Measurements from ENCODE around the gene ZNF423.

The ZNF423 gene

GRCh38 chr16:49620158-49620868, 235.6 kb downstream of the ZNF423 start:
- DNase-seq (ENCODE audit: extremely low read depth, insufficient read length), result no peak
- Histone ChIP-seq H3K36me3 (ENCODE audit: control insufficient read depth, insufficient read depth, low read length) (no peaks in the 10 kb centered on the region), H3K4me3 (replicated peaks; ENCODE audit: low read depth, low read length) (no peak overlapping the region), H3K27me3 (replicated peaks; ENCODE audit: control insufficient read depth, insufficient read depth, low read length) (no peaks in the 10 kb centered on the region; the same call in 1 of the 2 replicates)
- TF ChIP-seq CTCF (IDR thresholded peaks at IDR 0.05; ENCODE audit: insufficient read depth, low read length, poor library complexity, severe bottlenecking), result no peak

GRCh38 chr16:49619811-49620157, 236.1 kb downstream of the ZNF423 start:
- no peaks in the 10 kb centered on the region for H3K36me3 ChIP-seq (ENCODE audit: control insufficient read depth, insufficient read depth, low read length)
- DNase-seq (ENCODE audit: extremely low read depth, insufficient read length), result no peak

GRCh38 chr16:49618955-49619354, 237.0 kb downstream of the ZNF423 start:
- Histone ChIP-seq H3K27me3 (replicated peaks; ENCODE audit: control insufficient read depth, insufficient read depth, low read length) (no peaks in the 10 kb centered on the region; the same call in 1 of the 2 replicates), H3K36me3 (ENCODE audit: control insufficient read depth, insufficient read depth, low read length) (no peaks in the 10 kb centered on the region), H3K4me3 (replicated peaks; ENCODE audit: low read depth, low read length) (no peak overlapping the region)
- no peak for DNase-seq (ENCODE audit: extremely low read depth, insufficient read length)
- no peak for TF ChIP-seq CTCF (IDR thresholded peaks at IDR 0.05; ENCODE audit: insufficient read depth, low read length, poor library complexity, severe bottlenecking)

More at GRCh38 chr16:49619811-49620157, 236.1 kb downstream of the ZNF423 start:
- H3K4me3 ChIP-seq (replicated peaks; ENCODE audit: low read depth, low read length), result no peak overlapping the region
- no peaks in the 10 kb centered on the region; the same call in 1 of the 2 replicates for H3K27me3 ChIP-seq (replicated peaks; ENCODE audit: control insufficient read depth, insufficient read depth, low read length)
- TF ChIP-seq CTCF (IDR thresholded peaks at IDR 0.05; ENCODE audit: insufficient read depth, low read length, poor library complexity, severe bottlenecking), result no peak

- Histone ChIP-seq H3K36me3 (ENCODE audit: control insufficient read depth, insufficient read depth, low read length) (no peaks in the 10 kb centered on the region), H3K27me3 (replicated peaks; ENCODE audit: control insufficient read depth, insufficient read depth, low read length) (no peaks in the 10 kb centered on the region; the same call in 1 of the 2 replicates), H3K4me3 (replicated peaks; ENCODE audit: low read depth, low read length) (no peak overlapping the region)
- no peak for DNase-seq (ENCODE audit: extremely low read depth, insufficient read length)
- no peak for TF ChIP-seq CTCF (IDR thresholded peaks at IDR 0.05; ENCODE audit: insufficient read depth, low read length, poor library complexity, severe bottlenecking)
Measured at GRCh38 chr16:49617710-49618330, 238.1 kb downstream of the ZNF423 start.

- H3K27me3 ChIP-seq (replicated peaks; ENCODE audit: control insufficient read depth, insufficient read depth, low read length), result no peaks in the 10 kb centered on the region; the same call in 1 of the 2 replicates
- TF ChIP-seq CTCF (IDR thresholded peaks at IDR 0.05; ENCODE audit: insufficient read depth, low read length, poor library complexity, severe bottlenecking), result no peak
- DNase-seq (ENCODE audit: extremely low read depth, insufficient read length), result no peak
- H3K4me3 ChIP-seq (replicated peaks; ENCODE audit: low read depth, low read length), result no peak overlapping the region
- H3K36me3 ChIP-seq (ENCODE audit: control insufficient read depth, insufficient read depth, low read length), result no peaks in the 10 kb centered on the region
Measured at GRCh38 chr16:49617016-49617629, 238.8 kb downstream of the ZNF423 start.
